Kidney tubule cell (primary cell): ENCODE results near the gene IGDCC3.

Source experiments
- DNase-seq: peaks from one replicate; pipeline ENCODE4 v3.0.0-alpha.2; 2018; ENCODE audit warnings: low spot score

The IGDCC3 gene

DNA sequence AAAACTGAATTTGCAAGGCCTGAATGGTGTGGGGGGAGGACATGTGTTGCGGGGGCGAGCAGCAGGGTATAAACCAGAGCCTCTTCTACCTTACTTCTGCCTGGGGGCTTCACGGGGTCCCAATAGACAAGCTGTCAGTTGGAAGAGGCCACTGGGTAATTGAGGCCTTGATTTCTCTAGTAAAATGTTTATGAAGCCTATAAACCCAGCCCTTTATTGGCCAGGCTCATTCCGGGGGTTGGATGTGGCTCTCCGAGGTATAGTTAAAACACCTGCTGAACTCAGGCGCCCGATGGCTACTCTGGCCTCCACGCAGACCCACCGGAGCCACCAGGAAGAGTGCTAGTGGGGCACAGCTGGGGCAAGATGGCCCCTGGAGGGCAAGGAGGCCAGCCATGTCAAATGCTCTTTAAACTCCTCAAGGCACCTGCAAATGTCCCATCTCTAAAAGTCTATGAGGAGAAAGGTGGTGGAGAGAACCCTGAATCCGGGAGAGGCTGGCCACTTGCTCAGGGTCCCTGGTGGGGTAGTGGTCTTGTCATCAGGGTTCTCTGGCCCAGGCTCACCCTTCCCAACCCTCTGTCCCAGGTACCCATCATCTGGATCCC lies 34.3 kb downstream of the IGDCC3 start:
- DNase-seq, result no peak

DNA sequence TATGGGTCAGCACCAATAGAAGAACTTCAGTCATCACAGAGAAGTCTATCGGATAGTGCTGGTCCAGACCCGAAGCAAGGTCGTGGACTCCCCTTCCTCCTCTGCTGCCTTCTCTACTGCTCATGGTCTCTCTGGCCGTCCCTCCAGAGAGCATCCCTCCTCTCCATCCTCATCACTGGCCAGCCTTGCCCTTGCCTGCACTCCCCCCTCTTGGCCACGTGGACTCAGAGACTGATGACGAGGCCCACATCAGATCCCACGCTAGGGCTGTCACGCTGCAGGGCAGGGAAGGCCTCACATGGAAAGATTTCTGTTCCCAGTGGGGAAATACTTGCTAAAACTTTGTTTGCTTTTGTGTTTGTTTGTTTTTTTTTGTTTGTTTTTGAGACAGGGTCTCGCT lies 35.3 kb downstream of the IGDCC3 start:
- no peak for DNase-seq

DNA sequence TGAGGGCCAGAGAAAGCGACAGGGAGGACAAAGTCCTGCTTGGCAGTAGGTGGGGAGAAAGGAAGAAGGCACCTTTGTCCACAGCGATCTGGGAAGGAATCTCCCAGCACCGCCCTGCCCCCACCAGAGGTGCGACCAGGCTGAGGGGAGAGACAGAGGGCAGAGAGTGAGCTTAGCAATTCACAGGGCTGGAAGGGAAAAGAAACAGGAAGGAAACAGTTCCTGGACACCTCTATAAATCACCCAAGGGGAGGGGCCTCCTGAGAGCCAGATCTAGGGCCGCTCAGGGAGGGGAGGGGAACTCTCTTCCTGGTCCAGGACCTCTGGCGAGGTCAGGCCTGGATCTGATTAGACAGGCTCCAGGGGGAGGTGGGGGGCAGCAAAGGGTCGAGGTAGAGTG lies 37.9 kb downstream of the IGDCC3 start:
- DNase-seq, result peak; percentile 5

DNA sequence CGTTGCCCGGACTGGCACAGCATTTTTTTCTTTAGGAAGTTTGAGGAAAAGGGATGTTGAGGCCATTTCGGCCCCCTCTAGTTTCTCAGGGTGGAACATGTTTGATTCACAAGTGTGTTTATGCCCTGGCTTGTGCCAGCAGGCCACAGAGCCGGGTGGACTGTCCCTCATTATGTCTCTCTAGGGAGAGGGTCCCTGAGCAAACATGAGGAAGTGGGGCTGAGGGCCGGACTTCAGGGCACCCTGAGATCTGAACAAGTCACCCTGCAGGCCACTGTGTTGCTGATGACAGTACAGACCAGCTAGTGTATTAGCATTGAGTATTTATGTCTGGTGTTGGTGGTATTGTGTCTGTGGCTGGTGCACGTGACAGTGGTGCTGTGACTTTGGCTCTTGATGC lies 38.4 kb downstream of the IGDCC3 start:
- no peak for DNase-seq

DNA sequence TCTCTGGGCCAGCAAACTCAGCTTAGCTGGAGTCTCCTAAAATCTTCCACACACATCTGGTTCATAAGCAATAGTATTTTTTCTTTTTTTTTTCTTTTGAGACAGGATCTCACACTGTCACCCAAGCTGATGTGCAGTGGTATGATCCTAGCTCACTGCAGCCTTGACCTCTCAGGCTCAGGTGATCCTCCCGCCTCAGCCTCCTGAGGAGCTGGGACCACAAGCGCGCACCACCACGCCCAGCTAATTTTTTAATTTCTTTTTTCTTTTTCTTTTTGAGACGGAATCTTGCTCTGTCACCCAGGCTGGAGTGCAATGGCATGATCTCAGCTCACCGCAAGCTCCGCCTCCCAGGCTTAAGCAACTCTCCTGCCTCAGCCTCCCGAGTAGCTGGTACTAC lies 39.0 kb downstream of the IGDCC3 start:
- DNase-seq, result no peak

DNA sequence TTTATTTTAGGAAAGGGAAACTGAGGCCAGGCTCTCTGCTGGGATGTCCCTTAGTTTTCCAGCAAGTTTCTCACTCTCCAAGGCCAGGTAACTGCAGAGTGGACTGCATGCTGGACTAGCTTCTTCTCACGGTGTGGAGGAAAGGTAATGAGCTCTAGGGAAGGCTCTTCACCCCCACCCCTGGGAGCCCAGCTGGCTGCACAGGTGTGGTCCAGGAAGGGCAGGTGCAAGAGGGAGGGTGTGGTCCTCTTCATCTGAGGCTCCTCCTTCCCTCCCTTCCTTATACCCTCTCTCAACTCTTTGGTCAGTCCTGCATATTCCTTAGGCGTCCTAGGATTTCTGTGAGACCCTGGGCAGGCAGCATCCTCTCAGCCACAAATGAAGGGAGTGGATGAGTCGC lies 39.4 kb downstream of the IGDCC3 start:
- DNase-seq, result no peak

DNA sequence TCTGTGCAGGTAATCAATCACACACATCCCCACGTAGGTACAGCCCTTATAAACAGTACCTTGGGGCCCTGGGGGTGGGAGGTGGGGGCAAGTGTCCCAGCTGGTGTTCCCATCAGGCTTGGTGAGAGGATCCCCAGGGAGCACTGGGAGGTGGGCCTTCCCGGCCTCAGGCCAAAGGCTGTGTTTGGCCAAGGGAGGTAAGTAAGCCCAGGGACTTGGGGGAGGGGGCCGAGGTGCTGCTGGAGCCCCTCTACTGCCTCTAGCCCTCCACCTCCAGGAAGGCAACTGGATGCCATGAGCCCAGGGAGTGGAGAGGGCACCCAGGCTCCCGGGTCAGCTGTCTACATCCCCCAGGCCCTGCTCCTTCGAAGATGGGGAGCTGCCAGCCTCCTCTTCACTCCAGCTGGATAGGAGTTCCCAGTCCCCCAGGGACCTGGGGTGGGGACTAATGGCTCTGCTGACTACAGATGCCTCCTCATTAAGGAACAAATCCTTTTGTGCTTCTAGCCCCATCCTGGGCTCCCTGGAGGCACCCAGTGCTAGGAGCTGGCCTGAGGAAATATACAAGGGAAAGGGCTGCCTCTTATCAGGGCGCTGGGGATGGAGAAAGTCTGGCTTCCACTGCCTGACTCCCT lies 40.2 kb downstream of the IGDCC3 start:
- DNase-seq, result no peak

DNA sequence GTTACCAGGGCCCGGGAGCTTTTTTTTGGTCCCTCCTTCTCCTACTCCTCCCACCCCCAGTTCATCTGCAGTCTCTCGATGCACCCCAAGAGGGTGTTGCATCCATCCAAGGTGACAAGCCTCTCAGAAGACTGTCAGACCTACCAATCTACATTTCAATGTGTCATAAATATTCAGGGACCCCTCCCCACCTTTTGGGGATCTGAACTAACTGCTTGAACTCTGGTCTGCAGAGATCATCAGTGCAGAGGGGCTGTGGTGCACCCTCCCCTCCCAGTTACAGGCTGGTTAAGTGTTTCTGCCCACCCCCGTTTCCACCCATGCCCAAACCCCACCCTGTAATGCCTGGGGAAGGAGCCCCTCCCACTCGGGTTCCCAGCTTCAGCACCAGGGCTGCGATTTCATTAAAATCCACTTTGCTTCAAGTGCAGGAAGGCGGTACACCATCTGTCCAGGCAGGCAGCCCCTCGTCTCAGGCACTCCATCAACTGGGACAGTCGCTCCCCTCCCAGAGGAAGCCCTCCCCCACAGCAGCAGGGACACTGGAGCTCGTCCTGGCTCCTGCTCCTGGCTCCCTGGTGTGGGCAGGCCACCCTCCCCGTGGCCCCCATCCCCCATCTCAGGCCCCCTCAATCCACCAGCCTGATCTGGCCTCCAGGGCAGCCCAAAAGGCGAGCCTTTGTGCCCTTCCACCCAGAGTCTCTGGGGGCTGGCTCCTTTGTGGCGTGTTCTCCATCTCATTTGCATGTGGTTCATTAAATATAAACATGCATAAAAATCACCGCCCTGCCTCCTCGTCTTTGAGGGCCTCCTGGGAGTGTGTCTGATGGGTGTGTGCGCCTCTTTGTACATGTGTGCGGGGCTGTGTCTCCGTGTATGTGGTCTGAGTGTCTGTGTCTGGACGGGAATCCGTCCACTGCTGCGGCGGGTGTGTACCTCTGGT lies 41.0 kb downstream of the IGDCC3 start:
- DNase-seq, result no peak

DNA sequence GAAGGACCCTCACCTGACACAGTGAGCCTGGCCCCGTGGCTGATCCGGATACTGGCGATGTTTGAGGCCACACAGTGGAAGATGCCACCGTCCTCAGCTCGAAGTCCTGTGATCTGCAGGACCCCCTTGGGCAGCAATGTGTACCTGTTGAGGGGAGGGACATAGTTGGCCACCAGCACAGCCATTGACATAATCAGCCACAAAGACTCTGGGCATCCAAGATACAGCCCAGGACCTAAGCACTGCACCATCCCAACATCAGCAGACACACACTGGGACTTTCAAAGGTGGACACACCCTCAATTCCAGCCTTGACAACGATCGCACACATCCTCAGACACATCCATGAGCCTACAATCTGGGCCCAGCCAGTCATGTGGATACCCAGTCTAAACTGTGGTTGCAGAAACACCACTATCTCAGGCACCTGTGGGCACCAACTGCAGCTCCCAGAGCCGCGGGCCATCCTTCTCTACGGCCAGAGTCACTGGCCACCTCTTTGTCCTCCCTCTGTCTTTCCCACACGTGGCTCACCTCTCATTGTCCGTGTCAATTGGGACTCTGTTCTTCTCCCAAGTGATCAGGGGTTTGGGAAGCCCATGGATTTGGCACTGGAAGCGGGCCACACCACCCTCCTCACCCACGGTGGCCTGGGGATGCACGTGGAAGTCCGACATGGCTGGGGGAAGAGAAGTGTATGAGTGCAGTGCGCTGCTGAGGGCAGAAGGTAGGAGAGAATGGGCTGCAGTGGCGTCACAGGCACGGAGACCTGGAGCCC lies 42.3 kb downstream of the IGDCC3 start:
- DNase-seq, result no peak

DNA sequence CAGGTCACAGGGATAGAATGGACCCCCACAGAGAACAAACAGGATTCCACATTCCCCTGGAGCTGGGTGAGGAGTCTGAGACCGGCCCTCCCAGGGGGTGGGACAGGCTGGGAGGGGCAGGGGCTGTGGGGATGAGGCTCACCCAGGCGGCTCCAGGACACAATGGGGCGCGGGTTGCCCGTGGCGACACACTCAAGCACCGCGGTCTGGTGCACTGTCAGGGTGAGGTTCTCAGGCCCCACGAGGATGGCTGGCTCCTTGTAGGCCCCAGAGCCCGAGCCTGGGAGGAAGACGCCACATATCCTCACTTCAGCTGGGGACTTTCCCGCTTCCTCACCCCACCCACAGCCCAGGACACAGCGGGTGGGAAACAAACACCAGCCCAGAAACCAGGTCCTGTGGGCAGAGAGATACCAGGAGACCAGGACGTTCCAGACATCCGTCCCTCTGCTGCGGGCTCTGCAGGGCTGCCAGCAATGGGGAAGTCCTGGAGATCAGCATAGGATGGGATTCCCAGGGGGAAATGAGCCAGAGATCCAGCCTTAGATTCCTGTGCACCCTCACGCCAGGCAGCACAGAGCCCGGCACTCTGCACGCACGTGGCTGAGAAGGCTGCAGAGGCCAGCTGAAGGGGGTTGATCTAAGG lies 43.1 kb downstream of the IGDCC3 start:
- DNase-seq, result no peak

DNA sequence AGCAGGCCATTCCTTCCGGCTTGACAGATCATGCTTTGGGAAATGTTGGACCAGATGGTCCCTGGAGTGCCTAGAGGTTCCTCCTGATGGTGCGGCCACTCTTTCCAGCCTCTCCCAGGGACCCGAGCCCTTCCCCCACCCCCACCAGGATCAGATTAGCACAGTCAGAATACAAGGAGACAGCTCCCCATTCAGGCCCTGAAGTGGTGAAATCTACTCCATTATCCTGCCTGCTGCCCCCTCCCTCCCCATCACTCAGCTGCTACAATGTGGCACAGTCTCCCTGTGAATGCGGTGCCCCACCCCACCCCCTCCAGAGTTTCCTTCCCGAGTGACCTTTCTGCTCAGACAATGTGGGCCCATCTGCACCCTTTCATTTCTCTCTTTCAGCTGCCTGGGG lies 43.9 kb downstream of the IGDCC3 start:
- DNase-seq, result no peak

DNA sequence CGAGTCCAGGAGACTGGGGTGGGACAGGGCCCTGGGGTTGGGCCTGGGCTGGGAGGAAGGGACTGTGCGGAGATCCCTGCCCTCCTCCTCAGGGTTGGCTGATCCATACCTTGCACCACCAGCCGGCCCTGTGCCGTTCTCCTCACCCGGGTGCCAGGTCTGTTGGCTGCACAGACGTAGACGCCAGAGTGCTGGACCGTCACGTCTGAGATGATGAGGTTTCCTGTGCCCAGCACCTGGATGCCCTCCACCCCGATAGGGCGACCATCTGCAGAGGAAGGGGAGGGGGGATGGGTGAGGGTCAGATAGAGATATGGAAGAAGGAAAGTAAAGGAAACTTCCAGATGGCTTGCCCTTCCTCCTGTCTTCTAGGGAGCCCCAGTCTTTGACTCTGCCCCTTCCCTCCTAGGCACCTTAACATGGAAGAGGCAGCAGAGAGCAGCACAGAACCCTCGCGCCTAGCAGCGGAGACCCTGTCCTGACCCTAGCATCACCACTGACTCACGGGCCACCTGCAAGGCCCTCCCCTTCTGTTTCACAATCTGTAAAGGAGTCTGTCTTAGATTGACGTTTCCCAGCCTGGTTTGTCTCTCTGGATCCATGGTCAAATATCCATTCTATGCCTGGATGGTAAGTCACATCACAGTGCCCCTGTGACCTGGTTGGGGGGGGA lies 44.5 kb downstream of the IGDCC3 start:
- no peak for DNase-seq

DNA sequence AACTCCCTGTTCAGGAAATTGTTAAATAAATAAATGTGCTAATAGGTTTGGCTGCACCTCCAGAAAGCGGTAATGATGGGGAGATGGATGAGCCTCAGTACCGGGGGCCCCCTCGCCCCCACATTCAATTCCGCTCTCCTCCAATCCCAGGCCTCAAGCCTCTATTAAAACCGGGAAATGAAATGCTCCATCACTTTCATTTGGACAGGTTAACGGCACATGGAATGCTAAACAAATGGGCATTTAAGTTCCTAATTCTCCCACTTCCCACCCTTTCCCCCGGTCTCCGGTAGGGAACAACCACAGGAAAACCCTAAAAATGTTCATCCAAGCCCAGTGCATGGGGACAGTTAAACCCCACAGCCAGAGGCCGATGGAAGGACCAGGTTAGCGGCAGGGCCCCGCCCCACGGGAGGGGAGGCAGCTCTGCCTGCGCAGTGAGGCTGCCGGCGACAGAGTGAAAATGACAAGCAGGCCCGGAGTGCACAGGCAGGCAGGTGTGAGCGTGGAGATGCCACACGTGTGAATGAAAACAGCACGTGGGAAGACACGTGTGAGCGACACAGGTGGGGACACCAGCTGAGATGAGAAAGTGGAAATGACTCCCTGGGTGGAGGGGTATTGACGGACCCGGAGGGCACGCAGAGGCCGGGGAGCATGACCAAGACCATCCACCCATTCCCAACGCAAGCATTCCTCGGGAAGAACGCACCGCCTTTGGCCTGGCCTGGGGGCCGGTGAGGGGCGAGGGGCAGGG lies 45.2 kb downstream of the IGDCC3 start:
- DNase-seq, result no peak

DNA sequence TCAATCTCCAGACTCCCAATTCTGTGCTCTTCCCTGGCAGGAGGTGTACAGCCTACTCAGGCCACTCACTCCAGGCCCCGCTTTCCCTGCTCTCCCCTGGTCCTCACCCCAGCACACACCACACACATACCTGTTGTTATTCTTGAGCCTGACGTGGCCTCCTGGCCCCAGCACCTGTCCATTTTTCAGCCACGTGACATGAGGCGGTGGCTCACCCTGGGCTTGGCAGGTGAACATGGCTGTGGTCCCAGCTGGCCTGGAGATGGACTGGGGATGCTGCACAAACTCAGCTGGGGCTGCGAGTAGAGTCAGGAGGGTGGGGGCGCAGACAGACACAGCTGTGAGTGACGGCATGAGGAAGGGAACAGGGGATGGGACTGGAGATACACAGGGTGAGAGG lies 46.0 kb downstream of the IGDCC3 start:
- no peak for DNase-seq

DNA sequence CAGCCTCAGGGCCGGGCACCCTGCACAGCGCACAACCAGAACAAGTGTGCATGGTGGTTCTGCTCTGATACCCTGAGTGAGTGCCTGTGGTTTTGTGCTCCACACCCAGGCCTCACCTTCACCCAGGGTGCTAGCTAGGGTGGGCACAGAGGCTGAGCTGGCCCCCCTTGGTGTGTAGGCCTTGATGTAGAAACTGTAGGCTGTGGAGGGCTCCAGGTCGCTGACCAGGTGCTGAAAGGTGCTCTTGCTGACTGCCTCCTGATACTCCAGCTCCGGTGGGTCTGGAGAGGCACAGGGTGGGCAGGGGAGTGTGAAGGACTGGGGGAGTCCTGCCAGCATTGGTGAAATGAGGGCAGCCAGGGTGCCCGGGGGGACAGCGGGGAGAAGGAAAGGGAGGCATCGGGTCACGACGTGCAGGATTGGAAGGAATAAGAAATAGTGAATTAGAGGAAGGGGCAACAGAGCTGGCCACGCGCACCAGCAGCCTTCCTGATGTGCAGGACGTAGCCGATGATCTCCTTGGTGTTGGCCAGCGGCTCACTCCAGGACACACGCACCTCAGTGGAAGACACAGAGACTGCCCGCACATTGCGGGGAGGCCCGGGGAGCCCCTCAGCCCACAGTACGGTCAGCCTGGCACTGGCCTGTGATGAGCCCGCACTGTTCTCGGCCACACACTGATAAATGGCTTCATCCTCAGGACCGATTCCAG lies 46.7 kb downstream of the IGDCC3 start:
- no peak for DNase-seq

DNA sequence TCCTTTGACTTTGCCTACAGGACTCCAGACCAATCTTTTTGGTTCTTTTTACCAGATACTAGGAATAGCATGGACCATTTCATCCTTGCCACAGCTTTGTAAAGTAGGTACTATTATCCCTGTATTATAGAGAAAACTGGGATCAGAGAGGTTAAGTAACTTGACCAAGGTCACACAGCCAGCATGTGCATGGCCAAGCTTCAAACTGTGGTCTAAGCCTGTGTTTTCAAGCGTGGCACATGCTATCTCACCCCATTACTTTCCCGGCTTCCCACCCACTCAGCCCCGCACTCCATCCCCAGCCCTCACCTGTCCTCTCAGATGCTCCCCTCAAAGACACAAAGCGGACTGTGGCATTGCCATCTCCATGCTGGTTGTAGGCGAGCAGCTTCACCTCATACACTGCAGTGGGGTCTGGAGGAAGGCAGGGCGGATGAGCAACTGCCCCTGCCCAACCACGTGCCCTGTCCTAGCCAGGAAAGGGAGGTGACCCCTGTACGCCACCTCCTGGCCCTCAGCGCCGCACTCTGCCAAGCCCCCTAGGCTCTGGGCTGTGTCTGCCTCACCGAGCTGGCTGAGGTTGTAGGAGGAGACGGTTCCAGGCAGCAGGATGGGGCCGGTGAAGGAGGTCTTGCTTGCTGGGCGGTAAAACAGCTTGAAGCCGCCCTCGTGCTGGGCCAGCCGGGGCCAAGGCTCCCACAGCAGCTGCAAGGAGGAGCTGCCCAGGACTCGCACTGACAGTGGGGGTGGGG lies 47.6 kb downstream of the IGDCC3 start:
- DNase-seq, result no peak

DNA sequence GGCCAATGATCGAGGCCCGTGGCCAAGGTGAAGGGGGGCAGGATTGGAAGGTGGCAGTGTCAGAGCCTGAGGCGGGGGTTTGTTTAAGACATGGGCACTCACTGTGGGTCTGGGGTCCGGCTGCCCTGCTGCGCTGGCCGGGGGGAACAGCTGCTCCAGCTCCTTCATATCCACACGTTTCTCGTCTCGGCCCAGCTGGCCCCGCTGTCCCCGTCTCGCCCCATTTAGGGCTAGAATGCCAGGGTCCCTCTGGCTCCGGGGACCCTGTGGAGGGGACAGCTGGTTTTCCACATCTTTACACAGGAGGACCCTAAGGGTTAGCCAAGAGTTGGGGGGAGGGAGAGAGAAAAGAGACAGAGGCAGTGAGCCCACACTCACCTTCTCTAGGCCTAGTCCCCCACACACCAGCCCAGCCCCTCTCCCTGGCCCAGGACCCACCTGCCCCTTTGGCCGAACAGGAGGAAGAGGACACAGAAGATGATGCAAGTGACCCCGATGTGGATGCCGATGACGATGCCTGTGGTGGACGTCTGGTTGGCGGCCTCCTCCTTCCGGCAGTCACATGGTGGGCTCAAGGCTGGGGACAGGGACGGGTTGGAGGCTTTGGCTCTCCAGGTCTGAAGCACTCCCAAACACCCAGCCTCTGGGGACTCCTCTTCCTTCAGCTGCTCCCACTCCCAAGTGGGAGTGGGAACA lies 48.4 kb downstream of the IGDCC3 start:
- DNase-seq, result no peak

DNA sequence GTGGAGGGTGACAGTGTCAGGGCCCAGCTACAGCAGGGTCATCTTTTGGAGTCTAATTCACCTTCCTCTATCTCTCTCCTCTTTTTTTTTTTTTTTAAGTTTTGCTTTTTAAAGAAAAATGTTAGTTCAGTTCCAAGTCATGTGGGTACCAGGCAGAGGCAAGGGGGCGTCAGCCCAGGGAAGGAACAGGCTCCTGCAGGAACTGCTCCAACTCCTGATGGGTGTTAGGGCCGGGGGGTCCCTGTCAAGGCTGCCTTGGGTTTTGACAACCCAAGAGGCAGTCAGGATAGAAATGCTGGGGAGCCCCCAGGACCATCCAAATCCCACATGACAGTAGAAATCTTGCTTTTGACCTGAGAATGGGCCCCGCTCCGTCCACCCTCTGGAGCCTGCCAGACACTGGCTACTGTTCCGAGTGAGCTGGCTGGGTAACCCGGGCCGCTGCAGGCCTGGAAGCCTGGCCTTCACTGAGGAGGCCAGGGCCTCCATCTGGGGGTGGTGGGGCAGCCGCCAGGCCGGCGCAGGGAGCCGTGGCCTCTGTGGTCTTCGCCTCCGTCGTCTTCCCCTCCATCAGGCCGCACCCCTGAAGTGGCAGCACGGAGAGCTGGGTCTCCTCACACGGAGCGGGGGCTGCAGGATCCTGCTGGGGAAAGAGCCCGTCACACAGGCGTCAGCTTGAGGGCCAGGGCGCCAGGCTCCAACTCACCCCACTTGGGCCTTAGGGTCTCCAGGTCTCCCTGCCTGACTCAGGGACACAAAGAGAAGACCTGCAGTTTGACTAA lies 49.1 kb downstream of the IGDCC3 start:
- DNase-seq, result no peak
